Measurements from ENCODE around the gene PLCB1.

The PLCB1 gene

DNA sequence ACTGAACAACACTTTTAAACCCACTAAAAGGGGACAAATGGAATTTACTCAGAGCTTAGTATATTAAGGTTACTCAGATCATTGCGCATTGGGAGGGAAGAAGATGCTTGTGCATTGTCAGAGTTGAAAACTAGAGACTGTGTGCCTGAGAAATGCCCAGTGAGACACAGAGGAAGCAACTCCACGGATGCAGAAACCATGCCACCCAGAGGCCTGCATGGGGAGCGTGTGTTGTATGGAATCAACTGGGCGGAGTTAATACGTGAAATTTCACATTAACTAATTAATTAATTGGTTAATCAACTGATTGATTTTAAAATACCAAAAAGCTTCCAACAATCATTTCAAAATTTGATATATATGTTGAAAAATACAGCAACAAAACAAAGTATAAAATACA lies 391.6 kb downstream of the PLCB1 start:
- no peak for DNase-seq

DNA sequence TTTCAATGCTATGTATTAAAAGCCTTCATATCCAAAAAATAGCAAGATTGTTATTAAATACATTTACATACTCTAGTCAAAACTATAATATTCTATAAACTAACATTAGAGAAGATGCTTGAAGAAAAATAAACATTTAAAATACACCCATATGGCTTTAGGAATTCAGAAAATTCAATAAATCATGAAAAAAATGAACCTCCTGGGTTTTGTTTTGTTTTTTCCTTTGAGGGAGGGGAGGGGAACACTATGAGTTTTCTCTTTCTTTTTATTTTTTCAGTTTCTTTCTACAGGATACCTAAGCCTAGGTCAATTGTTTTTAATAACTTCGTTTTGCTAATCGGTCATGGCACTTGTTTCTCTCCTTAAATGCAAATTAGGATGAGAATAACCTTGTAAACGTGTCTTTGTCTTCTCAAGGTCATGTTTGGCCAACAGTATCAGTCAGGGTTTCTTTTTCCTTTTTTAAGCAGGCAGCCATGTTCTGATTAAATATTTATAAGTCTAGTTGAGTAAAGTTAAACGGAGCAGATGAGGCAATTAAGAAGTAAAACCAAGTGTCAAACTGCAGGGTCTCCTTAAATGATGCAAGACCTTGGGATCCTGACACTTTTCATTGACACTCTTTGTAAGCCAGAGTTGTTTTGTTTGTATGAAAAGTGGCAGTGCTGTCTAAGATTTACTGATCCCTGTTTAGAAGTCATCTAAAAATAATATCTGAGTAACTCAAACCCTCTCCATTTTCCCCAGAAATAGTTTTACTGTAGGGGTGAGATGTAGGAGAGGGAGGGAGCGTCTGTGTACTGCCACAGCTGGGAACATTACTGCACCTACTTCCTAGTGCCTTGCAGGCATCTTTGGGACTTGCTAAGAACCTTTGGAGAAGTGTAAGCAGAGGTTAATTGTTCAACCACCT lies 392.3 kb downstream of the PLCB1 start:
- no peak for DNase-seq

DNA sequence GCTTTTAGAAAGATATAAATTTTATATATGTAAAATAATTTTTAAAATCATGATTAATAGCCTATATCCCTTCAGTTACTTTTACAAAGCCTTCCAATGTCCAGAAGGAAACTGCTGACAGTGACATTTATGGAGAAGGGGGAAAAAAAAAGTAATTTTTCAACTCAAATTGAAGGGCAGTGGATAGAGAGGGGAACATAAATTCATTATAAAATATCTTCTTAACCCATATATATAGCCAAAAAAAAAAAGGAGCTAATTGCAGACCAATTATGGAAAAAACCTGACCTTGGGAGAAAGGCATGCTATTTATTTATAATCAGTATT lies 392.9 kb downstream of the PLCB1 start:
- DNase-seq = no peak

DNA sequence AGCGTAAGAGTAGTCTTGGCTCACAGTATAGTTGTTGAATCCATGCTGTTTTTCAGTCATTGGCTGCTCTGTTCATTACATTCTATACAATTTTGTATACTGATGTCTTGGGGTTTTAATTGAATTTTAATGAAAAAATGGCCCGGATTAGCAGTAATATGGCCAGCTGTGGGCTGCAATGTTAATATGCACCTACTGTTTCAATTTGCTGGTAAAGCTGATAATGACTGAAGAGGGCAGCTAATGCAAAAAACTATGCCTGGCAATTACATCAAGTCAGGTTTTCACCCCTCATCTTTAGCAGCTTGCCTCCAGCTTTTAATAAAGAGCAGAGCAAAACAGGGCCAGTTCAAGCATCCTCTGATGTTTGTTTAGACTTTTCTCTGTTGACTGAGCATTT lies 394.5 kb downstream of the PLCB1 start:
- DNase-seq = no peak

DNA sequence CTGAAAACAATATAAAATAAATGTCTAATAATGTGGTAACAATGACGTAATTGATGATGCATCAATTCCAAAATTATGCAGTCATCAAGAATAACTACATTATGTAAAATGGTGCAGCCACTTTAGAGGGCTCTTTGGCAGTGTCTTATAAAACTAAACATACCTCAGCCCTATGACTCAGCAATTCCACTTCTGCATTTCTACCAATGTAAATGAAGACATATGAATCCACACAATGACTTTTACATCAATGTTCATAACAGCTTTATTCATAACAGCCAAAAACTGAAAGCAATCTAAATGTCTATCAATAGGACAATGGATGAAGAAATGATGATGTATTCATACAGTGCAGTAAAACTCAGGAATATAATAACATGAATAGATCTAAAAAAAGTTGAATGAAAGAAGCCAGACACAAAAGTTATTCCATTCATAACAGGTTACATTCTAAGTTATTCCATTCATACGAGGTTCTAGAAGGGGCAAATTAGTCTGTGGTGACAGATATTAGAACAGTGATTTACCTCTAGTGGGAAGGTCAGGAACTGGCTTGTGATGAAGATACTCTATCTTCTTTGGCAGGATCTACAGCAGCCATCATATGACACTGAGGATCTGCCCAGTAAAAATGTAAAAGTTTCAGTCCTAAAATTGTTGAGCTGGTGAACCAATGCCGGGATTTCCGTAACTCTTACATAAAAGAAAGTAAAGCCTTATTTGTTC lies 396.1 kb downstream of the PLCB1 start:
- DNase-seq = no peak

DNA sequence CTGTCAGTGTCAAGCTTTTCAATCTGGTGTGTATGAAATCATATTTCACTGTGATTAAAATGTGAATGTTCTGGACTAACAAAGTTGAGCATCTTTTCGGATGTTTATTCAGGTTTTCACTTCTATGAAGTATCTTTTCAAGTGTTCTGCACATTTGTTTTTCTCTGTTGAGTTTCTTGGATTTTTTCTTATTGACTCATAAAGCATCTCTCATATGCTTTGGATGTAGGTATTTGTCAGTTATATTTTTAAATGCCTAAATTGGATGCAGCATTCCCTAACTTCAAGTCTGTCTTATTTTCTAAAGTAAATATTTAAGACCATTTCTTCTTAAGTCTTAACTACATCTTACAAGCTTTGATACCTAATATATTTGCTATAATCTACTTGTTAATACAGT lies 398.0 kb downstream of the PLCB1 start:
- no peak for DNase-seq

DNA sequence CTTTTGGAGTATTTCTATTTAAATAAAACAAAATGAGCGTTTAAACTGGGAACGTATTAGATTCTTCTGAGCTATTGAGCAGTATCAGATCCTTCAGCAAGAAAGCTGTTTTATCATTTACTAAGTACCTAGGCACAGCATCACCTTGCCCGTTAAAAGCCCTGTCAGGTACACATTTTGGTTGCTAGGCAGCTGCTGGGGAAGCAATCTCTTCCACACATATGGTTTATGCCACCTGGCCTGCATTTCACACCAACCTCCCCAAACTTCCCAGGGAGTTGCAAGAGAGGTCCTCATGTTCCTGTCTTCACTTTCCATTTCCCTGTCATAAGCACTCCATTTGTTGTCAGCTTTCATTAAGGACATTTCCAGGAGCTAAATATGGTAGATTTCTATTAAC lies 400.1 kb downstream of the PLCB1 start:
- no peak for DNase-seq

DNA sequence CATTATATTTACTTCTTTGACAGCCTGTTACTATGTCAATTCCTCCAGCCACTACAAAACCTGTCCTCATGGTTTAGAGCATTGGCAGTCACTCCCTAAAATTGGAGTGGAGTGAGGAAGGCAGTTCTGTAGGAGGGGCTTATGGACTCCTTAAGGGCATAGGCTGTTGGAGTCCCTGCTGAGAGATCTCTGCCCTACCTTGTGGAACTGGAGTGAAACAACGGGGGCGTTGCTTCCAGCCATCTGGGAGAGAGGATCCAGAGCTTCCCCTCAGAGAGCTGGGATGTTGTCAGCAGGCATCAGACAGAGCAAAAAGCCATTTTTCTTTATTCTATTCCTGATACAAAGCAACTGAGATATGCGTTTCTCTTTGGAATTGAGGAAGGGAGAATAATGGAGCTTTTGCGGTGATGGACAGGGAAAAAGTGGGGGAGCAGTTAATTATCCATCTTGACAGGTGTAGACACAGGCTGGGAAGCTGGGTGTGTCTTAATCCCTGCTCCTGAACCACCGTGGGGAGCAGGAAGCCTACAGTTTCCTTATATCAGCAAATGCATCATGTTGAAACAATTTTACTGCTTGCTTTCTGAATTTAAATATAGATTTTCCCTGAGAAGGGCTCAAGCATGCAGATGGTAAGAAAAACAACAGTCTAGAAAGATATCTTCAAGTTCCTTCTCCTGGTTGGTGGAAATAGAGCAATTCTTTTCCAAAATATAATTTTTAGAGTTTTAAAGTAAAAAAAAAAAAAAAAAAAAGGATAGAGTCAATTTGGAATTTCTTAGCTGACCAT lies 402.5 kb downstream of the PLCB1 start:
- no peak for DNase-seq

DNA sequence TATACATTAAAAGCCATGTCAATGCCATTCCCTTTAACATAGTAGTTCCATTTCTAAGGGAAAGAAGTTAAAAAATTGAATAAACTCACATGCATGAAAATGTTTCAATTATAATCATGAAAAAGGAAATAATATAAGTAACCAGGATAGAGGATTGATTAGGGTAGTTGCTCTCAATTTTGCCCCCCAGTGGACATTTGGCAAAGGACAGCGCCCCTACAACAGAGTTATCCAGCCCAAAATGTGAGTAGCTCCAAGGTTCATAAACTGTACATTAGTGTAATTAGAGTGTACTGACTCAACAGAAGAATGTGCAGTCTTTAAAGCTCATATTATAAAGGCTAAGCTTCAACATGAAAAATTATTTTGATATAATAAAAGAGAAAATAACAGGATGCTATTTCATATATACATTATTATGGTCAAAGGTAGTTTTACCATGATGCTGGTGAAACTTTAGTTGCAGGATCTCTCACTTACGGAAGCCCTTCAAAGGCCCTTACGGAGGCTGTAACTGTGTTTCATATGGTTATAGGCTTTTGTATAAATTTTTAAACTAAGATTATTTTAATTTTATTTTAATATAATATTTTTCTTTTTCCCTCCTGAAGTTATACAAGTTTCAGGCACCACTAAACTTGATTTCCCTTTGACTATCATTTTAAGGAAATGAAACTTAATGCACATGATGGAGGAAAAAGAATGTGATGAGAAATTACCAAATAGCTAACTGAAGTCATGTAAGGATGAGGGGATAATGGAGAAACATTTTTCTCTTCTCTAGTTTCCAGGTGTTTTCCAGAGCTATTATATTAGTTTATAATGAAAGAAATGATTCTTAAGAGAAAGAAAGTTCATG lies 403.6 kb downstream of the PLCB1 start:
- DNase-seq = peak; percentile 27

DNA sequence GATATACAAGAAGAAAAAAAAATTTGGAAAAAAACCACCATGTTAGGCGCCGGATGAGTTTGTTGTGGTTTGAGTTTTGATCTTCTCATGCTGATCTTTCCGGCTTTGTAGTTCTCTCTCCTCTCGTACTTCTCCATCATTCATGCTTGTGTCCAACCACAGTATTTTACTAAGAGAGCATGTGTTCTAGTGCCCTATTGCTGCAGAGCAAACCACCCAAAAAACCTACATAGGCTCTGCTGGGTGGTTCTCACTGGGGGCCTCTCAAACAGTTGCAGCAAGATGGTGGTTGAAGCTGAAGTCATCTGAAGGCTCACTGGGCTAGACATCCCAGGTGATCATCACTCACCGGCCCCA lies 404.2 kb downstream of the PLCB1 start:
- DNase-seq = no peak

DNA sequence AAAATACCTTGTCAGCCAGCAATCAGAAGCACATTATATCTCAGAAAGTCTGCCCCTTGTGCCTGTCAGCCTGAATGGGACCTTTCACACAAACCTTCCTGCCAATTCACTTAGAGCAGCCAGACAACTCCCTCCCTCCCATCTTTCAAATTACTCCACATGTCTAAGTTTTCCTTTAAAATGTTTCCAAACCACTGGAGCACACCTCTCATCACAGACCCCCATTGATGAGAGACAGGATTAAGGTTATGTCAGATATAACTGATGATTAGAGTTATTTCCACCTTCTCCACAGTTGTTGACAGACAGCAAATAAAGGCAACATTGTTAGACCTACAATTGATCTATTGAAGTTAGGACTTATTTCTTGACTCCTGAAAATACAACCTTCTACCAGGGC lies 408.4 kb downstream of the PLCB1 start:
- DNase-seq = no peak

DNA sequence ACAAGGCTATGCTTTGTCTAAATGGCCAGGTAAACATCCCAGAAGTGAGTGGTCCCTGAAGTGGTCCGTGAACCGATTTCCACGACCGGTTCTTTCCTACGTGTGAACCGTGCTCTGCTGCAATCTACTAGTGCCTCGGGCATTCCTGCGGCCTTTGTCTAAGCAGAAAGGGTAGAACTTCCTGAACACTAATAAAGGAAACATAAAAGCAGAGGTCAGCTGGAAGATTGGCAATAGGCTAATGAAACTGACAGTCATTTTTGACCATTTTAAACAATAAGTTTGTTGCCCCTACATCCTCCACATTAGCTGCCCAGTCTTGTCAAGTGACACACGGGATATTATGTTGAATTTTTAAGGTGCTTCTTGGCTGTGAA lies 410.0 kb downstream of the PLCB1 start:
- DNase-seq = no peak

DNA sequence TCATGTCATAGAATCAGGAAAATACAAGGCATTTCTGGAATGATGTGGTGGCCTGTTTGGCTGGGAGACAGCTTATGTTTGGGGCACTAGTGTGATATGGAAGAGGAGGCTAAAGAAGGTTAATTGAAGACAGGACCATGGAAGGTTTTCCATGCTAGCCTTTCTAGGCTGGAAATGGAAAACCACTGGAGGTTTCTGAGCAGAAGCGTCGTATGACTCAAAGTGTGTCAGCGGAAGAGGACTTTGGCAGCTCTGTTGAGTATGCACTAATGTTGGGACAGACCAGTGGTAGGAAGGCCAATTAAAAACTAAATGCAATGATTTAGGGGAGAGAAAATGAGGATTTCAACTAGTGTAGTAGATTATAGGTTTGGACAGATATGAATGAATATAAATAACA lies 413.1 kb downstream of the PLCB1 start:
- DNase-seq = no peak

DNA sequence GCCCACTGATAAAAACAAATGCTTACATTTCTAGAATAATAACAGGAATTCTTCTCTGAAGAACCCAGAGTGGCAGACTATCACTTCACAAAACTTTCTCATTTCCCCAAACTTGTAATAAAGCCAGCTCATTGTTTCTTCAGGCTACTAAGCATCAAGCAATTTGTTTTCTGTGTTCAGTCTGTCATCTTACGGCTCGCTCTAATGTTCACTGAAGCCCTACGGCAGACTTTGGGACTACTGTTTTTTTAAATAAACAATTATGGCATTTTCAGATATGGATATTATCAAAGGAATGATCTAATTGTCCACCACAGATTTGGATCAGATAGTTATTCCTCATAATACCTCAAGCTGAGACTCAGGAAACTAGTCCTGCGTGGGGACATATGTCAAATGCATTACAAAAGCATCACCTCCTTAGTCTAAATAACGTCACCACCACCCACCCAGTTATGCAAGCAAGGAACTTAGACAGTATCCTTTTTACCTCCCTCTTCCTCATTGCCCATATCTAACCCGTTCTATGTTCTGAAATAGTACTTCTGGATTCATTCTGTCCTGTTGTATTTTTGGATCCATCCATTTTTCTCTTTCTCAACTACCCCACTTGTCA lies 415.1 kb downstream of the PLCB1 start:
- no peak for DNase-seq

DNA sequence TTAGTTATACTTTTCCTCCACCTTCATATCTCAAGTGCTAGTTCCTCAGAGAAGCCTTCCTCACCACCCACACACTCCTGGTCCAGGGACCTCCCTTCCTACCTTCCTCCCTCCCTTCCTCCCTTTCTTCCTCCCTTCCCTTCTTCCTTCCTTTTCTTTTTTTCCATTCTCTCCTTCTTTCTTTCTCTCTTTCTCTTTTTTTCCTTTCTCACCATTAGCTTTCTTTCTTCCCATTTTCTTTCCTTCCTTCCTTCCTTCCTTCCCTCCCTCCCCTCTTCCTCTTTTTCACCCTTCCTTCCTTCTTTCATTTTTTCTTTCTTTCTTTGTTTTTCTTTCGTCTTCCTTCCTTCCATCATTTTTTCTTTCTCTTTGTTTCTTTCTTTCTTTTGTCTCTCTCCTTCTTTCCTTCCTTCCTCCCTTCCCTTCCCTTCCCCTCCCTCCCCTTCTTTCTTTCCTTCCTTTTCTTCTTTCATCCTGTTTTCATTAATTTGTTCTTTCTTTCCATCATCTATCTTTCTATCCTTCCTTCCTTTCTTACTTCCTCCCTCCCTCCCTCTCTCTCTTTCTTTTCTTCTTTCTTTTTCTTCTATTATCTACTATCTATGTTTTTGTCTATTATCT lies 416.0 kb downstream of the PLCB1 start:
- no peak for DNase-seq

DNA sequence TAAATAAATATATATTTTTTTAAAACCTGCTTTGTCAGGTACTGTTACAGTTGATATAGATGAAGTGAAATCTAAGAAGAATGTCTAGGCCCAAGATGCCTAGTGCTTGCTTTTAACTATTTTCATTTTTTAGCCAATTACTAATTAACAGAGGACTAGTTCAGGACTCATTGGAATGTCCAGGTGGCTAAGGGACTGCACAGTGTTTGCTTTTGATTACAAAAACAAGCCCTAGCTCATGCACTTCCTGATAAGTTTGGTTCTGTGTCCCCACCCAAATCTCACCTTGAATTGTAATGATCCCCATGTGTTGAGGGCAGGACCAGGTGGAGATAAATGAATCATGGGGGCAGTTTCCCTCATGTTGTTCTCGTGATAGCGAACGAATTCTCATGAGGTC lies 417.1 kb downstream of the PLCB1 start:
- no peak for DNase-seq

DNA sequence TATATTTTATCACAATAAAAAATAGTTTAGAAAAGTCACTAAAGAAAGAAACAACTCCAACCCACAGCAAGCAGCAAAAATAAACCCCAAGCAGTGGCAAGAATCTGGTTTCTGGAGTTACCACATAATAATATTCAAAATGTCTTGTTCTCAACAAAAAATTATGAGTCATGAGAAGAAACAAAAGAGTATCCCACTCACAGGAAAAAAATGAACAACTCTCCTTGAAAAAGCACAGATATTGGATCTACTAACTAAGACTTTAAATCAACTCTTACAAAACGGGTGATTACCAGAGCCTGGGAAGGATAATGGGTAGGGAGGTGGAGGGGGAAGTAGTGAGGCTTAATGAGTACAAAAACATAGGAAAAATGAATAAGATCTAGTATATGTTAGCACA lies 425.6 kb downstream of the PLCB1 start:
- DNase-seq = no peak

DNA sequence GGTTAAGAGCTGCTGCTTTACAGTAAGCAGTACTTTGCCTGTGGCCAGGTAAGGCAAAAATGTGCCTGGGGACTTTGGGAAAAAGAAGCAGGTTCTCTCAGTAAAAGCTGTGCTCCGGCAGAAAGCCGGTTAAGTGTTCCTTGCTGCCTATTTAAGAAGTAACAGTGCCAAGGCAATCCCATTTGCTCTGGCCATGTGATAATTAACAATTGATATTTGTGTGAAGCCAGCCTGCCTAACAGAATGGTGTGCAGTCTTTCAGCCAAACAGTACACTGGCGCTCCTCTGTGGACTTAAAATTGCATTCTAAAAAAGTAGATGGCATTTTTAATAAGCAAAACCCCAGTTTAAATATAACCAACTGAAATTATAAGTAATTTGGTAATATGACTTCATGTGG lies 430.3 kb downstream of the PLCB1 start:
- no peak for DNase-seq

DNA sequence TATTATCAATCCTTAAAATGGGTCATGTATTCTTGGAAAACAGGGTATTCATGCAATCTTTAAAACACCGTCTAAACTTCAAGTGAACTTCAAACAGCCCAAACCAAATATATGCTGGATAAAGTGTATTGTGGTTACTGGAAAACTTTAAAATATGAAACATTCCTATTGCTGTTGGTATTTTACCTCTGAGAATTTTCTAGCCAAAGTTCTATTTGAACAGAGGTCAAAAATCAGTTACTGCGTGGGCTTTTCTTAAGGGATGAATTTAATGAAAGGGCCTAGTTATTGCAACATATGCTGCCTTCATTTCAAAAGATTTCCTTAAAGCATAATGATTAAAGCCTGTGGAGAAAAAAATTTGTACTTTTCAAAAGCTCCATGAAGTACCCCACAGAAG lies 436.0 kb downstream of the PLCB1 start:
- DNase-seq = no peak

DNA sequence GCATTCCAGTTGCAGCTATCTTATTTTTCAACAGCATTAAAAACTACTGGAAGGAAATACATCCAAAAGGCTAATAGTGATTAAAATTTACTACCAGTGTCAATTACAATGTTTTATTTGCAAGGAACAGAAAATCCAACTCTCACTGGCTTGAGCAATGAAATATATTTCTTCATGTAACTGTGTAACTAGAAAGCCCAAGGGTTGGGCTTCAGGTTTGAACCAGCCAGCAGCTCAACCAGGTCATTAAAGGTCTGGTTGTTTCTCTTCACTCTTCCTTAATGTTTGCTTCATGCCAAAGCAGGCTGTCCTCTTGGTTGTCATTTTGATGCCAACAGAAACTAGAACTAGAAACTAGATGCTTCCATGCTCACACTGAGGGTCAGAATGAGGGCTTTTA lies 437.7 kb downstream of the PLCB1 start:
- DNase-seq = no peak

DNA sequence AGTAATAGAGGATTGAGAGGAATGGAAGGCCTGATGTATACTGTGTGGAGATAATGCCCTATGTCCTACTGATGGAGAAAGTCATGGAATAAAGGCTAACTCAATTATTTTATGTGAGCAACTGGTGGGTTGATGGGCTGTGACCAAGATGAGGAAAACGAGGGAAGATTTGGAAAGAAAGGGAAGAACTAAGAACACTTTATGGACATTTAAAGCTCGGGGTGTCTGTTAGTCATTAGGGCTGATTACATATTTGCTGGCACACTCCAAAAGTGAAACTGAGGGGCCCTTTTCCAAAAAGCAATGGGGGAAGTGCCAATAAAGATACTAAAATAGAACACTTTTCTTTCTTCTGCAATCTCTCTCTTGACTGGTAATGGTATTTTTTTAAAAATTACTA lies 439.5 kb downstream of the PLCB1 start:
- DNase-seq = no peak

DNA sequence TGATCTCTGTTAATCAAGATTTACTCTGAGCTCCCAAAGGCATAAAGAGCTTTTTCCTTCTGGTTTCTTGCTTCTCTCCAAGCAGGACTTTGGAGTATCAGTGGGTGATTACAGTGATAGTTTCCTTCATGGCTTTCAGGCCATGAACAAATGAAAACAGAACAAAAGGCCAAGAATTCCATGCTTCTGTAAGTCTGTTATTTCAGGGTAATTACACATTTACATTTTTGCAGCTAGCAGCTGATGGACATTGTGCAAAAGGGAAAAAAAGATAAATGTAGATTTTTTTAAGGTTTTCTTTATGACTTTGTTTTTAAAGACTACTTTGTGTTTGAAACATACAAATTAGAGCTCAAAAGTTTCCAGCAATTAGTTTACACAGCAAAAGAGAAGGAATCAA lies 441.6 kb downstream of the PLCB1 start:
- DNase-seq = no peak

Data from SHP77 treated with DMSO at 0.1 percent for 48 hours (cell line).